Smooth muscle cell (in vitro differentiated cells): ENCODE data around the gene ATG14. TPM values are rescaled to one million over a fixed set of nuclear protein-coding genes. Genes with fewer than 3 reads are reported as not detected.

ENCODE experiments used
- DNase-seq: peaks from one replicate; lab custom pipeline; 2025; ENCODE audit not compliant: unreplicated experiment; lab: John Stamatoyannopoulos, UW
- H2AFZ ChIP-seq: fragments of 200-600 bp; sonication (generic); 2 replicates; pipeline ENCODE4 v1.6.0; 2016; ENCODE audit warnings: antibody characterized with exemption, low read depth, mild to moderate bottlenecking
- H3F3A ChIP-seq: fragments of 200-600 bp; sonication (generic); 2 replicates; pipeline ENCODE4 v1.6.0; 2017; ENCODE audit warnings: antibody characterized with exemption, low read depth
- H3K27ac ChIP-seq: fragments of 200-600 bp; sonication (generic); 2 replicates; pipeline ENCODE4 v1.5.1; 2016; ENCODE audit warnings: low read depth, mild to moderate bottlenecking
- H3K27me3 ChIP-seq: fragments of 200-600 bp; sonication (generic); 2 replicates; pipeline ENCODE4 v1.6.1; 2016; ENCODE audit warnings: low read depth, mild to moderate bottlenecking
- H3K36me3 ChIP-seq: fragments of 200-600 bp; sonication (generic); 2 replicates; pipeline ENCODE4 v1.5.1; 2016; ENCODE audit warnings: low read depth
- H3K4me1 ChIP-seq: fragments of 200-600 bp; sonication (generic); 2 replicates; pipeline ENCODE4 v1.5.1; 2016; ENCODE audit warnings: low read depth
- H3K4me2 ChIP-seq: fragments of 200-600 bp; sonication (generic); 2 replicates; pipeline ENCODE4 v1.6.0; 2016; ENCODE audit warnings: mild to moderate bottlenecking
- H3K4me3 ChIP-seq: fragments of 200-600 bp; sonication (generic); 2 replicates; pipeline ENCODE4 v1.5.1; 2016; ENCODE audit warnings: mild to moderate bottlenecking
- H3K79me2 ChIP-seq: fragments of 200-600 bp; sonication (generic); 2 replicates; pipeline ENCODE4 v1.6.0; 2016; ENCODE audit warnings: low read depth, mild to moderate bottlenecking
- H3K9ac ChIP-seq: fragments of 200-600 bp; sonication (generic); 2 replicates; pipeline ENCODE4 v1.6.0; 2016; ENCODE audit warnings: low read depth
- H3K9me3 ChIP-seq: fragments of 200-600 bp; sonication (generic); replicated peaks from 2 replicates; pipeline ENCODE4 v1.5.1; 2016; ENCODE audit warnings: low read depth
- H4K20me1 ChIP-seq: fragments of 200-600 bp; sonication (generic); 2 replicates; pipeline ENCODE4 v1.6.0; 2016; ENCODE audit warnings: low read depth
- CTCF ChIP-seq: fragments of 200-600 bp; sonication (generic); IDR thresholded peaks from 2 replicates; pipeline ENCODE4 v1.5.1; 2017; ENCODE audit warnings: borderline replicate concordance, mild to moderate bottlenecking, antibody characterized with exemption; ENCODE audit not compliant: insufficient read depth, poor library complexity, severe bottlenecking
- WGBS: methylation state at CpG from one replicate; pipeline ENCODE4 v1.1.7; 2016; ENCODE audit warnings: low lambda C conversion rate; 5-methylcytosine and 5-hydroxymethylcytosine counted together
- polyA plus RNA-seq: library from polyadenylated mRNA; unstranded; fragments of >200 nt; fragmentation: Nextera tagmentation; extraction: Ambion mirVana; gene quantifications from 2 replicates; pipeline ENCODE4 v1.2.1, GENCODE V29; 2016
- total RNA-seq: library from RNA; depleted of rRNA; stranded (reverse); fragments of >200 nt; gene quantifications from 2 replicates; pipeline ENCODE4 v1.2.3, GENCODE V29; 2014

Gene ATG14
- total and polyA plus RNA-seq, 2 experiments from 2014 or later: 3.2 to 11.6 TPM

GRCh38 chr14:55341781-55342180, 69.8 kb downstream of the ATG14 start:
- peaks cover 84% of the 10 kb centered on the region for H3K79me2 ChIP-seq
- H3K27me3 ChIP-seq: no peaks in the 10 kb centered on the region
- no peak overlapping the region for H3K4me3 ChIP-seq
- peak overlapping the region; percentile 38 for H3K4me2 ChIP-seq
- H3F3A ChIP-seq: peaks cover 8% of the 10 kb centered on the region
- H4K20me1 ChIP-seq: peaks cover 93% of the 10 kb centered on the region
- no peak overlapping the region for H2AFZ ChIP-seq
- no peaks in the 10 kb centered on the region for H3K9me3 ChIP-seq
- H3K27ac ChIP-seq: peak overlapping the region; percentile 74
- no peak overlapping the region for H3K9ac ChIP-seq
- no peak for TF ChIP-seq CTCF
- WGBS: 51% methylated on average over 2 of the region's 2 CpGs
- no peaks in the 10 kb centered on the region for H3K36me3 ChIP-seq
- H3K4me1 ChIP-seq: peaks cover 3% of the 10 kb centered on the region
- DNase-seq: no peak

DNA sequence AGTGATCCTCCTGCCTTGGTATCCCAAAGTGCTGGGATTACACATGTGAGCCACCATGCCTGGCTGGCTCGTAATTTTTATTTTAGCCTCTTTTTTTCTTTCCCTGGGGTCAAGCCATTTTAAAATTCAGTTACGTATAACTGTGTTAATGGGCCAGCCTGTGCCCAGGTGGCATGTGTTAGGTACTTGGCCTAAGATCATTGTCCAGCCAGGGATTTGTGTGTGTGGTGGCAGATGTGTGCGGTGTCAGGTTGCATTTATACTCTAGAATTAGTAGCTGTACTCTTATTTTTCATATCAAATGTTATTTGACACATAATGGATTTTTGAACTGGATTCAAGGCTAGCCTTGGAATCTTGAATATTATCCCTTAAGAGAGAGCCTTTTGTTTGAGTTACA, 71.1 kb downstream of the ATG14 start:
- Histone ChIP-seq H3K36me3 (no peaks in the 10 kb centered on the region), H4K20me1 (peaks cover 92% of the 10 kb centered on the region), H3K4me1 (peaks cover 6% of the 10 kb centered on the region), H3K4me2 (peak overlapping the region; percentile 38), H2AFZ (no peak overlapping the region), H3K4me3 (no peak overlapping the region), H3K9ac (no peak overlapping the region), H3K79me2 (peaks cover 84% of the 10 kb centered on the region), H3K27me3 (no peaks in the 10 kb centered on the region), H3K9me3 (no peaks in the 10 kb centered on the region), H3K27ac (peak overlapping the region; percentile 74), H3F3A (peaks cover 8% of the 10 kb centered on the region)
- 96% methylated on average over 3 of the region's 3 CpGs for WGBS
- DNase-seq: no peak
- no peak for TF ChIP-seq CTCF

- H3K36me3 ChIP-seq: no peaks in the 10 kb centered on the region
- no peak overlapping the region for H3K9ac ChIP-seq
- H3K79me2 ChIP-seq: peaks cover 82% of the 10 kb centered on the region
- H4K20me1 ChIP-seq: peaks cover 92% of the 10 kb centered on the region
- peaks cover 14% of the 10 kb centered on the region for H3F3A ChIP-seq
- WGBS: 66% methylated on average over 2 of the region's 2 CpGs
- peaks cover 6% of the 10 kb centered on the region for H3K4me1 ChIP-seq
- no peaks in the 10 kb centered on the region for H3K9me3 ChIP-seq
- no peak overlapping the region for H3K27ac ChIP-seq
- no peak overlapping the region for H3K4me2 ChIP-seq
- DNase-seq: no peak
- no peak overlapping the region for H3K4me3 ChIP-seq
- no peak for TF ChIP-seq CTCF
- H3K27me3 ChIP-seq: no peaks in the 10 kb centered on the region
- no peak overlapping the region for H2AFZ ChIP-seq
Measured at GRCh38 chr14:55339770-55340169, 71.9 kb downstream of the ATG14 start.

GRCh38 chr14:55336691-55337090, 74.9 kb downstream of the ATG14 start:
- peaks cover 33% of the 10 kb centered on the region for H3F3A ChIP-seq
- H3K9ac ChIP-seq: no peak overlapping the region
- H3K4me2 ChIP-seq: peak overlapping the region; percentile 73
- H3K36me3 ChIP-seq: no peaks in the 10 kb centered on the region
- H3K27me3 ChIP-seq: no peaks in the 10 kb centered on the region
- H3K79me2 ChIP-seq: peaks cover 65% of the 10 kb centered on the region
- WGBS: 89% methylated on average over 3 of the region's 3 CpGs
- H4K20me1 ChIP-seq: peaks cover 92% of the 10 kb centered on the region
- H3K9me3 ChIP-seq: no peaks in the 10 kb centered on the region
- no peak for TF ChIP-seq CTCF
- no peak for DNase-seq
- no peak overlapping the region for H2AFZ ChIP-seq
- H3K4me3 ChIP-seq: no peak overlapping the region
- H3K27ac ChIP-seq: no peak overlapping the region
- peaks cover 17% of the 10 kb centered on the region for H3K4me1 ChIP-seq
